Measurements from ENCODE around the gene CLIP4. TPM values are rescaled to one million over a fixed set of nuclear protein-coding genes. Genes with fewer than 3 reads are reported as not detected.
"Not testable (repeated sequence)": the region's sequence is repeated elsewhere in the genome, so short reads cannot be mapped to it uniquely, and the experiment has no call there.

Gene CLIP4
- total RNA-seq, 2 experiments from 2014 or later = 36.8 to 39.4 TPM

DNA sequence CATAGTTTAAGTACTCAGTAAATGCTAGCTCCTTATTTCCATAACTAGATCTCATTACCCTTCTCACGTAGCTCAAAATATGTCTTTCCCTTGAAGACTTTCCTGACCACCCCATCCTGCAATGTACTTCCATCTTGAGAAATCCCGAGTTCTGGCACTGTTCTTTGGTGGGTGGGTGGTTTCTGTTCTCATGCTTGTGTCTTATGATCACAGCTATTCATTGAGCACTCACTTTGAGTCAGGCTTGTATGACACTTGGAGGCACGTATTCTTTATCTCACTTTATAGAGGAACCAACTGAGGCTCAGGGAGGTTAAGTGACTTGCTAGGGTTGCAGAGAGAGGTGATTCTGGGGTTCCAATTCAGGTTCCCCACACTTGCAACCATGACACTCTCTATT is 9.0 kb upstream of the CLIP4 start:
- Mint-ChIP-seq H3K27ac (no peak overlapping the region), H3K9me3 (no peaks in the 10 kb centered on the region), H3K27me3 (no peaks in the 10 kb centered on the region), H3K4me3 (no peak overlapping the region), H3K4me1 (ENCODE audit: low read depth) (no peaks in the 10 kb centered on the region), H3K36me3 (ENCODE audit: low read depth) (no peaks in the 10 kb centered on the region)
- no peak overlapping the region for H3K4me3 ChIP-seq (ENCODE audit: low read length)
- H3K27ac ChIP-seq (ENCODE audit: low read depth in 1 of 2, low read length in 2 of 2) = no peak overlapping the region
- intact Hi-C loops (cut with DNase I, micrococcal nuclease) = no loop called here
- DNase-seq (no peak), ATAC-seq (ENCODE audit: poor library complexity) (no peak)
- TF ChIP-seq, protein P1, sequence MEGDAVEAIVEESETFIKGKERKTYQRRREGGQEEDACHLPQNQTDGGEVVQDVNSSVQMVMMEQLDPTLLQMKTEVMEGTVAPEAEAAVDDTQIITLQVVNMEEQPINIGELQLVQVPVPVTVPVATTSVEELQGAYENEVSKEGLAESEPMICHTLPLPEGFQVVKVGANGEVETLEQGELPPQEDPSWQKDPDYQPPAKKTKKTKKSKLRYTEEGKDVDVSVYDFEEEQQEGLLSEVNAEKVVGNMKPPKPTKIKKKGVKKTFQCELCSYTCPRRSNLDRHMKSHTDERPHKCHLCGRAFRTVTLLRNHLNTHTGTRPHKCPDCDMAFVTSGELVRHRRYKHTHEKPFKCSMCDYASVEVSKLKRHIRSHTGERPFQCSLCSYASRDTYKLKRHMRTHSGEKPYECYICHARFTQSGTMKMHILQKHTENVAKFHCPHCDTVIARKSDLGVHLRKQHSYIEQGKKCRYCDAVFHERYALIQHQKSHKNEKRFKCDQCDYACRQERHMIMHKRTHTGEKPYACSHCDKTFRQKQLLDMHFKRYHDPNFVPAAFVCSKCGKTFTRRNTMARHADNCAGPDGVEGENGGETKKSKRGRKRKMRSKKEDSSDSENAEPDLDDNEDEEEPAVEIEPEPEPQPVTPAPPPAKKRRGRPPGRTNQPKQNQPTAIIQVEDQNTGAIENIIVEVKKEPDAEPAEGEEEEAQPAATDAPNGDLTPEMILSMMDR (IDR thresholded peaks at IDR 0.05) = no peak
- ChIA-PET POLR2A (no interaction called here), CTCF (no interaction called here)
- H3K27me3 ChIP-seq (ENCODE audit: control insufficient read depth in 1 of 2, insufficient read depth in 2 of 2, low read length in 2 of 2) = no peaks in the 10 kb centered on the region
- no peaks in the 10 kb centered on the region for H3K36me3 ChIP-seq (ENCODE audit: insufficient read depth, low read length)
- no peaks in the 10 kb centered on the region for H3K4me1 ChIP-seq (ENCODE audit: insufficient read depth, low read length)
- no peaks in the 10 kb centered on the region for H3K9me3 ChIP-seq (ENCODE audit: control insufficient read depth in 1 of 2, insufficient read depth in 1 of 2, low read length in 2 of 2)

DNA sequence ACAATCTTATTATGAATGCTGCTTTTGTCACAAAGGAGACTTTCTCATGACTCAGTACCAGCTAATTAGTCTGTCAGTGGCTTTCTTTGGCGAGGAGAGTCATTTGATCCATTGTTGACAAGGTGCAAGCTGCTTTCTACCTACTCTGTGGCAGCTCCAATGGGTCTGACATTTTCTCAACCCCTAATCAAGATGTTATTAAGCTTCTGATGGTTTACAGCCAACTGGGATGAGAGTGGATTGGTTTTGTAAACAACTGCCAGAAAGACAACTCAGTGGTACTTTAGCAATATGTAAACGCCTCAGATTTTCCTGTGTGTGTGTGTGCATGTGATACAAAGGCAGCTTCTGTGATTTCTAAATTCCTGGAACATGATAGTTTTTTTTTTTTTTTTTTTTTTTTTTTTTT is 8.2 kb upstream of the CLIP4 start:
- intact Hi-C loops (cut with DNase I, micrococcal nuclease) = no loop called here
- H3K9me3 Mint-ChIP-seq = no peaks in the 10 kb centered on the region
- Histone ChIP-seq H3K4me3 (ENCODE audit: low read length) (no peak overlapping the region), H3K9me3 (ENCODE audit: control insufficient read depth in 1 of 2, insufficient read depth in 1 of 2, low read length in 2 of 2) (no peaks in the 10 kb centered on the region), H3K4me1 (ENCODE audit: insufficient read depth, low read length) (no peaks in the 10 kb centered on the region), H3K36me3 (ENCODE audit: insufficient read depth, low read length) (no peaks in the 10 kb centered on the region), H3K27ac (ENCODE audit: low read depth in 1 of 2, low read length in 2 of 2) (no peak overlapping the region), H3K27me3 (ENCODE audit: control insufficient read depth in 1 of 2, insufficient read depth in 2 of 2, low read length in 2 of 2) (no peaks in the 10 kb centered on the region)
- H3K27me3 Mint-ChIP-seq = no peaks in the 10 kb centered on the region
- H3K4me3 Mint-ChIP-seq = no peak overlapping the region
- CTCF ChIA-PET = no interaction called here
- H3K27ac Mint-ChIP-seq = no peak overlapping the region
- H3K4me1 Mint-ChIP-seq (ENCODE audit: low read depth) = no peaks in the 10 kb centered on the region
- TF ChIP-seq, protein P1 (IDR thresholded peaks at IDR 0.05) = no peak
- ATAC-seq (ENCODE audit: poor library complexity) (no peak), DNase-seq (no peak)
- POLR2A ChIA-PET = interaction anchor here (1.2 kb wide), 1 partner anchor 9 kb away, joined by 4 read pairs; no protein-coding TSS in a partner anchor
- no peaks in the 10 kb centered on the region for H3K36me3 Mint-ChIP-seq (ENCODE audit: low read depth)

DNA sequence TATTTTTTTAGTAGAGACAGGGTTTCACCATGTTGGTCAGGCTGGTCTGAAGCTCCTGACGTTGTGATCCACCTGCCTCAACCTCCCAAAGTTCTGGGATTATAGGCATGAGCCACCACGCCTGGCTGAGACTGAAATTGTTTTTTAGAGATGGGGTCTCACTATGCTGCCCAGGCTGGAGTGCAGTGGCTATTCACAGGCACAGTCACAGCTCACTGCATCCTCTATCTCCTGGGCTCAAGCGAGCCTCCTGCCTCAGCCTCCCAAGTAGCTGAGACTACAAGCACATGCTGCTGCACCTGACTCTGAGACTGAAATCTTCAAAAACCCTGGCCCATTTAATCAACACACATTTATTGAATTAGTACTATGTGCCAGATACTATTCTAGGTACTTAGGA is 7.7 kb upstream of the CLIP4 start:
- H3K4me1 ChIP-seq (ENCODE audit: insufficient read depth, low read length); ATAC-seq (ENCODE audit: poor library complexity); H3K9me3 ChIP-seq (ENCODE audit: control insufficient read depth in 1 of 2, insufficient read depth in 1 of 2, low read length in 2 of 2); DNase-seq; H3K4me1 Mint-ChIP-seq (ENCODE audit: low read depth); intact Hi-C loops (cut with DNase I, micrococcal nuclease); H3K27me3 Mint-ChIP-seq; H3K27ac ChIP-seq (ENCODE audit: low read depth in 1 of 2, low read length in 2 of 2); H3K36me3 Mint-ChIP-seq (ENCODE audit: low read depth); CTCF ChIA-PET; H3K9me3 Mint-ChIP-seq; H3K36me3 ChIP-seq (ENCODE audit: insufficient read depth, low read length); H3K27me3 ChIP-seq (ENCODE audit: control insufficient read depth in 1 of 2, insufficient read depth in 2 of 2, low read length in 2 of 2); H3K4me3 Mint-ChIP-seq; H3K27ac Mint-ChIP-seq; H3K4me3 ChIP-seq (ENCODE audit: low read length): not testable (repeated sequence)
- POLR2A ChIA-PET = interaction anchor here (1.2 kb wide), 1 partner anchor 8 kb away, joined by 4 read pairs; no protein-coding TSS in a partner anchor

DNA sequence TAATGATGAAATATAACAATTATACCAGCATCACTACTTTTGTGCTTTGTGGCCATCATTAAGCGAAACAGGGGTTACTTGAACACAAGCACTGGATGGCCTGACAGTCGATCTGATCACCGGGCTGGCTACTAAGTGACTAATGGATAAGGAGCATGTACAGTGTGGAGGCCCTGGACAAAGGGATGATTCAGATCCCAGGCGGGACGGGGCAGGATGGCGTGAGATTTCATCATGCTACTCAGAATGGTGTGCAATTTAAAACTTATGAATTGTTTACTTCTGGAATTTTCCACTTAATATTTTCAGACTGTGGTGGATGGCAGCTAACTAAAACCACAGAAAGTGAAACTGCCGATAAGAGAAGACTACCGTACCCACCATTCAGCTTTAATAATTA is 7.0 kb upstream of the CLIP4 start:
- CTCF ChIA-PET = no interaction called here
- Histone ChIP-seq H3K27me3 (ENCODE audit: control insufficient read depth in 1 of 2, insufficient read depth in 2 of 2, low read length in 2 of 2) (no peaks in the 10 kb centered on the region), H3K4me1 (ENCODE audit: insufficient read depth, low read length) (no peaks in the 10 kb centered on the region), H3K36me3 (ENCODE audit: insufficient read depth, low read length) (no peaks in the 10 kb centered on the region), H3K4me3 (ENCODE audit: low read length) (no peak overlapping the region), H3K9me3 (ENCODE audit: control insufficient read depth in 1 of 2, insufficient read depth in 1 of 2, low read length in 2 of 2) (no peaks in the 10 kb centered on the region), H3K27ac (ENCODE audit: low read depth in 1 of 2, low read length in 2 of 2) (no peak overlapping the region)
- Mint-ChIP-seq H3K4me1 (ENCODE audit: low read depth) (no peaks in the 10 kb centered on the region), H3K9me3 (no peaks in the 10 kb centered on the region), H3K27ac (no peak overlapping the region), H3K36me3 (ENCODE audit: low read depth) (no peaks in the 10 kb centered on the region), H3K27me3 (no peaks in the 10 kb centered on the region), H3K4me3 (no peak overlapping the region)
- DNase-seq (no peak), ATAC-seq (ENCODE audit: poor library complexity) (no peak)
- TF ChIP-seq, protein P1 (IDR thresholded peaks at IDR 0.05) = no peak
- intact Hi-C loops (cut with DNase I, micrococcal nuclease) = no loop called here
- POLR2A ChIA-PET = interaction anchor here (1.2 kb wide), 1 partner anchor 8 kb away, joined by 4 read pairs; no protein-coding TSS in a partner anchor
